Gastroesophageal sphincter (tissue), 3 donors: ENCODE data around the gene ITIH5.

ENCODE experiments used
- CTCF ChIP-seq, 4 experiments: fragments of 200-600 bp in 2 of 4; fragments of 450-650 bp in 2 of 4; sonication (generic) in 1 of 4; IDR thresholded peaks; one replicate each; pipeline ENCODE4 v1.5.1; 2017 to 2019; ENCODE audit warnings: antibody characterized with exemption in 4 of 4, mild to moderate bottlenecking in 2 of 4, moderate library complexity in 2 of 4
- POLR2A ChIP-seq, 2 donors: fragments of 450-650 bp; IDR thresholded peaks; one replicate each; pipeline ENCODE4 v1.6.1; 2017; ENCODE audit warnings: antibody characterized with exemption in 2 of 2, mild to moderate bottlenecking in 2 of 2, moderate library complexity in 1 of 2

- TF ChIP-seq POLR2A (IDR thresholded peaks at IDR 0.05) (no peak), CTCF (IDR thresholded peaks at IDR 0.05) (no peak)
Measured at GRCh38 chr10:7511612-7512011, 155.2 kb downstream of the ITIH5 start.
